ENCODE measurements around the gene ALDH7A1.
"Not testable (repeated sequence)": the region's sequence is repeated elsewhere in the genome, so short reads cannot be mapped to it uniquely, and the experiment has no call there.

The ALDH7A1 gene

GRCh38 chr5:126591549-126591948 lies 3.5 kb downstream of the ALDH7A1 start:
- DNase-seq, result no peak

- no peak for DNase-seq
Observed at GRCh38 chr5:126589536-126590297, 5.3 kb downstream of the ALDH7A1 start.

GRCh38 chr5:126587551-126588390 lies 7.2 kb downstream of the ALDH7A1 start:
- no peak for DNase-seq

- no peak for DNase-seq
Observed at GRCh38 chr5:126583761-126584160, 11.3 kb downstream of the ALDH7A1 start.

- no peak for DNase-seq
Observed at GRCh38 chr5:126579716-126580115, 15.3 kb downstream of the ALDH7A1 start.

- DNase-seq, result no peak
Observed at GRCh38 chr5:126577415-126577814, 17.6 kb downstream of the ALDH7A1 start.

- no peak for DNase-seq
Observed at GRCh38 chr5:126576974-126577373, 18.0 kb downstream of the ALDH7A1 start.

GRCh38 chr5:126575644-126576043 lies 19.4 kb downstream of the ALDH7A1 start:
- DNase-seq, result no peak

GRCh38 chr5:126568206-126568755 lies 26.7 kb downstream of the ALDH7A1 start:
- DNase-seq, result no peak

GRCh38 chr5:126562823-126563222 lies 32.2 kb downstream of the ALDH7A1 start:
- no peak for DNase-seq

- no peak for DNase-seq
Observed at GRCh38 chr5:126561908-126562307, 33.1 kb downstream of the ALDH7A1 start.

GRCh38 chr5:126555101-126555500 lies 39.9 kb downstream of the ALDH7A1 start:
- not testable (repeated sequence) for DNase-seq

- no peak for DNase-seq
Observed at GRCh38 chr5:126552614-126553013, 42.4 kb downstream of the ALDH7A1 start.

- no peak for DNase-seq
Observed at GRCh38 chr5:126544087-126544740, 50.8 kb downstream of the ALDH7A1 start.

- DNase-seq, result no peak
Observed at GRCh38 chr5:126543660-126544059, 51.4 kb downstream of the ALDH7A1 start.

- no peak for DNase-seq
Observed at GRCh38 chr5:126543009-126543408, 52.0 kb downstream of the ALDH7A1 start.

- no peak for DNase-seq
Observed at GRCh38 chr5:126542441-126542840, 52.6 kb downstream of the ALDH7A1 start.

- DNase-seq, result no peak
Observed at GRCh38 chr5:126540631-126541030, 54.4 kb downstream of the ALDH7A1 start.

- DNase-seq, result no peak
Observed at GRCh38 chr5:126538579-126538978, 56.4 kb downstream of the ALDH7A1 start.

- no peak for DNase-seq
Observed at GRCh38 chr5:126536874-126537273, 58.1 kb downstream of the ALDH7A1 start.

- no peak for DNase-seq
Observed at GRCh38 chr5:126535856-126536545, 59.0 kb downstream of the ALDH7A1 start.

GRCh38 chr5:126534553-126534952 lies 60.5 kb downstream of the ALDH7A1 start:
- DNase-seq, result no peak
